Neural crest cell (in vitro differentiated cells): ENCODE results near the gene SARDH. TPM values are rescaled to one million over a fixed set of nuclear protein-coding genes. Genes with fewer than 3 reads are reported as not detected.

Experiments
- DNase-seq: peaks from one replicate; pipeline ENCODE4 v3.0.0; 2021; ENCODE audit warnings: low read depth, mixed read lengths, low spot score
- H3K27ac Mint-ChIP-seq: one replicate; pipeline ENCODE4 v1.8.0; 2021; ENCODE audit warnings: mild to moderate bottlenecking, mixed read lengths; ENCODE audit not compliant: unreplicated experiment
- H3K27me3 Mint-ChIP-seq: 2 replicates; pipeline ENCODE4 v1.8.0; 2021; ENCODE audit warnings: low read depth, mild to moderate bottlenecking, mixed read lengths
- H3K36me3 Mint-ChIP-seq: 2 replicates; pipeline ENCODE4 v1.8.0; 2021; ENCODE audit warnings: low read depth, mild to moderate bottlenecking, mixed read lengths
- H3K4me1 Mint-ChIP-seq: 2 replicates; pipeline ENCODE4 v1.8.0; 2021; ENCODE audit warnings: mixed read lengths
- H3K4me3 Mint-ChIP-seq: one replicate; pipeline ENCODE4 v1.8.0; 2021; ENCODE audit warnings: mild to moderate bottlenecking, mixed read lengths
- H3K9me3 Mint-ChIP-seq: 2 replicates; pipeline ENCODE4 v1.8.0; 2021; ENCODE audit warnings: mixed read lengths
- total RNA-seq: library from RNA; stranded (reverse); gene quantifications from 2 replicates; pipeline ENCODE4 v1.2.1, GENCODE V29; 2021
- TF ChIP-seq, protein P1 (sequence below): fragments of 200-600 bp; sonication (generic); conservative IDR thresholded peaks from 2 replicates; pipeline ENCODE4 v1.5.0; 2021; ENCODE audit warnings: antibody characterized with exemption, mild to moderate bottlenecking

SARDH gene
- total RNA-seq, 1 donor from 2014 or later = 4.5 TPM

- no peaks in the 10 kb centered on the region for H3K27me3 Mint-ChIP-seq
- H3K9me3 Mint-ChIP-seq = no peaks in the 10 kb centered on the region
- no peaks in the 10 kb centered on the region for H3K36me3 Mint-ChIP-seq
- TF ChIP-seq, protein P1, sequence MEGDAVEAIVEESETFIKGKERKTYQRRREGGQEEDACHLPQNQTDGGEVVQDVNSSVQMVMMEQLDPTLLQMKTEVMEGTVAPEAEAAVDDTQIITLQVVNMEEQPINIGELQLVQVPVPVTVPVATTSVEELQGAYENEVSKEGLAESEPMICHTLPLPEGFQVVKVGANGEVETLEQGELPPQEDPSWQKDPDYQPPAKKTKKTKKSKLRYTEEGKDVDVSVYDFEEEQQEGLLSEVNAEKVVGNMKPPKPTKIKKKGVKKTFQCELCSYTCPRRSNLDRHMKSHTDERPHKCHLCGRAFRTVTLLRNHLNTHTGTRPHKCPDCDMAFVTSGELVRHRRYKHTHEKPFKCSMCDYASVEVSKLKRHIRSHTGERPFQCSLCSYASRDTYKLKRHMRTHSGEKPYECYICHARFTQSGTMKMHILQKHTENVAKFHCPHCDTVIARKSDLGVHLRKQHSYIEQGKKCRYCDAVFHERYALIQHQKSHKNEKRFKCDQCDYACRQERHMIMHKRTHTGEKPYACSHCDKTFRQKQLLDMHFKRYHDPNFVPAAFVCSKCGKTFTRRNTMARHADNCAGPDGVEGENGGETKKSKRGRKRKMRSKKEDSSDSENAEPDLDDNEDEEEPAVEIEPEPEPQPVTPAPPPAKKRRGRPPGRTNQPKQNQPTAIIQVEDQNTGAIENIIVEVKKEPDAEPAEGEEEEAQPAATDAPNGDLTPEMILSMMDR = no peak
- no peak for DNase-seq
- peaks cover 9% of the 10 kb centered on the region for H3K4me1 Mint-ChIP-seq
- no peak overlapping the region for H3K27ac Mint-ChIP-seq
- H3K4me3 Mint-ChIP-seq = no peak overlapping the region
Observed at GRCh38 chr9:133671371-133671770, 66.8 kb downstream of the SARDH start.

- Mint-ChIP-seq H3K27ac (no peak overlapping the region), H3K4me1 (peaks cover 9% of the 10 kb centered on the region)
- TF ChIP-seq, protein P1 = no peak
Observed at GRCh38 chr9:133670466-133670865, 67.7 kb downstream of the SARDH start.

GRCh38 chr9:133669182-133669801, 68.9 kb downstream of the SARDH start:
- Mint-ChIP-seq H3K36me3 (no peaks in the 10 kb centered on the region), H3K4me1 (peaks cover 9% of the 10 kb centered on the region), H3K27me3 (no peaks in the 10 kb centered on the region), H3K9me3 (no peaks in the 10 kb centered on the region), H3K4me3 (no peak overlapping the region), H3K27ac (no peak overlapping the region)
- DNase-seq = no peak
- TF ChIP-seq, protein P1 = no peak

More at GRCh38 chr9:133670466-133670865, 67.7 kb downstream of the SARDH start:
- Mint-ChIP-seq H3K4me3 (no peak overlapping the region), H3K27me3 (no peaks in the 10 kb centered on the region), H3K36me3 (no peaks in the 10 kb centered on the region), H3K9me3 (no peaks in the 10 kb centered on the region)
- DNase-seq = no peak

DNA sequence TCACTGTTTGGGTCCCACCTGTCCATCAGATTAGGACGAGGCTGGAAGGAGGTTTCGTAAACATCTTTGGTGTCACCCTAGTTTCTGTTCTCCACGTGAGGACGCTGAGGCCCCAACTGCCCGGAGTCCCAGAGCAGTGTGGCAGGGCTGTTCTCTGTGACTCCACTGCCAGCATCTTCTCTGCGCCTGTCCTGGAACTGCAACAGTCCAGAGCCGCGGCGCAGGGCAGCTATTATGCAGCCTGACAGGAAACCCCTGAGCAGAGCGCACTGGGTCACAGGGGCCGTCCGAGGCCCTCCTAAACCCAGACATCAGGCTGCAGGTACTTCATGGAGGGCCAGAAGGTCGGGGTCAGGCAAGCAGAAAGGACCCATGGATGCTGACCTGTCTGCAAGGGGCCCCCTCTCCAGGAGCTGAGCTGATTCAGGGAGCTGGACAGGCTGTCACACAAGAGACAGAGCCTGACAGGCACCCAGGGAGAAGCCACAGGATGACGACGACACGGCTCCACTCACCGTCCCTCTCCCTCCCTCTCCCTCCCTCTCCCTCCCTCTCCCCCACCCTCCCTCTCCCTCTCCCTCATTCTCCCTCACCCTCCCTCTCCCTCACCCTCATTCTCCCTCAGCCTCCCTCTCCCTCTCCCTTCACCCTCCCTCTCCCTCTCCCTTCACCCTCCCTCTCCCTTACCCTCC, 70.2 kb downstream of the SARDH start:
- no peak for DNase-seq
- Mint-ChIP-seq H3K9me3 (no peaks in the 10 kb centered on the region), H3K4me1 (peaks cover under 1% of the 10 kb centered on the region), H3K27ac (peak overlapping the region; percentile 35), H3K27me3 (no peaks in the 10 kb centered on the region), H3K36me3 (no peaks in the 10 kb centered on the region), H3K4me3 (no peak overlapping the region)
- TF ChIP-seq, protein P1 = no peak

- no peaks in the 10 kb centered on the region for H3K4me1 Mint-ChIP-seq
- H3K27ac Mint-ChIP-seq = no peak overlapping the region
- no peak for DNase-seq
- no peak overlapping the region for H3K4me3 Mint-ChIP-seq
- no peaks in the 10 kb centered on the region for H3K27me3 Mint-ChIP-seq
- no peaks in the 10 kb centered on the region for H3K36me3 Mint-ChIP-seq
- TF ChIP-seq, protein P1 = no peak
- H3K9me3 Mint-ChIP-seq = no peaks in the 10 kb centered on the region
Observed at GRCh38 chr9:133666845-133667244, 71.3 kb downstream of the SARDH start.
